HL-60 (cell line): Measurements from ENCODE around the gene ATP13A1.

Source experiments
- CTCF ChIP-seq: IDR thresholded peaks from one replicate; pipeline ENCODE4 v1.5.1; 2011; ENCODE audit warnings: low read length, control low read depth, inconsistent platforms; ENCODE audit not compliant: insufficient read depth
- GABPA ChIP-seq: IDR thresholded peaks from 2 replicates; pipeline ENCODE4 v1.6.1; 2012; ENCODE audit warnings: low read depth
- POLR2AphosphoS5 ChIP-seq: IDR thresholded peaks from 2 replicates; pipeline ENCODE4 v1.6.1; 2012; ENCODE audit warnings: low read depth
- REST ChIP-seq: IDR thresholded peaks from 2 replicates; pipeline ENCODE4 v1.6.1; 2012; ENCODE audit warnings: low read depth; ENCODE audit not compliant: insufficient replicate concordance
- SPI1 ChIP-seq: IDR thresholded peaks from 2 replicates; pipeline ENCODE4 v1.6.1; 2012; ENCODE audit warnings: low read depth, mild to moderate bottlenecking, borderline replicate concordance

- TF ChIP-seq CTCF (no peak), POLR2AphosphoS5 (no peak), REST (no peak), SPI1 (no peak), GABPA (no peak)
These were observed 29.6 kb downstream of the ATP13A1 start for GRCh38 chr19:19633711-19634515.
